Endothelial cell of umbilical vein (primary cell): Measurements from ENCODE around the gene PCTP.

Experiments
- CTCF ChIP-seq, 2 donors: IDR thresholded peaks; 1 replicate in 1 of 2; 2 replicates in 1 of 2; pipeline ENCODE4 v1.5.1; 2011; ENCODE audit warnings: low read length in 2 of 2, mild to moderate bottlenecking in 2 of 2, moderate library complexity in 2 of 2, control low read depth in 1 of 2, inconsistent platforms in 1 of 2, low read depth in 1 of 2; ENCODE audit not compliant: insufficient read depth in 1 of 2; ENCODE audit errors: extremely low read depth in 1 of 2
- MYC ChIP-seq: IDR thresholded peaks from one replicate; pipeline ENCODE4 v1.6.1; 2011; ENCODE audit warnings: mild to moderate bottlenecking, low read depth, low read length
- POLR2A ChIP-seq: IDR thresholded peaks from 2 replicates; pipeline ENCODE4 v1.6.1; 2012; ENCODE audit warnings: low read depth, mild to moderate bottlenecking, control low read depth, low read length
- POLR2AphosphoS5 ChIP-seq: IDR thresholded peaks from 2 replicates; pipeline ENCODE4 v1.6.1; 2012; ENCODE audit warnings: low read depth, mild to moderate bottlenecking, control low read depth, low read length, moderate library complexity; ENCODE audit not compliant: insufficient read depth

- no peak for TF ChIP-seq CTCF (IDR thresholded peaks at IDR 0.05; ENCODE audit: extremely low read depth in 1 of 2, insufficient read depth in 1 of 2, low read depth in 1 of 2, low read length in 2 of 2)
- TF ChIP-seq POLR2AphosphoS5, result no peak
- TF ChIP-seq POLR2A, result no peak
- no peak for TF ChIP-seq MYC
Measured at GRCh38 chr17:55785181-55785580, 34.3 kb downstream of the PCTP start.
